ENCODE measurements around the gene ATP12A.

The ATP12A gene

GRCh38 chr13:24737042-24737441 is 56.8 kb downstream of the ATP12A start:
- DNase-seq: no peak

DNA sequence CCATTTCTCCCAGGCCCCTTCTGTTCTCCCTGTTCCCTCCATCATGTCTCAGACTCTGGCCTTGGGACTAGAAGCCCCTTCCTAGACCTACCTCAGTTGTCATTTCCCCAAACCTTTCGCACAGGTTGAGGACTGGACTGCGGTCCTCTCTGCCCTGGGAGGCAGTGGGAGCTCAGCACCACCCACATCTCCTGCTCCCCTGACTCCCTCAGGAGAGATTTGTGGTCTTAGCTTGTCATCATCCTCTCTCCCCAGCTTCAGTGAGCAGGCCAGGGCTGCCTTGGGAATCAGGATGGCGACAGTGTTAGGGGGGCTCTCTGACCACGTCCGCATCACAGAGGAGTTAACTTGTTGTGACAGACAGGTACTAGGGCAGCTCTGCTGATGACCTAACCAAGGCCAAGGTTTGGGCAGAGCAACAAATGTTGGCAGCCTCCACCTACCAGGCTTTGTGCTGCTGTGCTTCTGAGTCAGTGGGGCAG is 58.2 kb downstream of the ATP12A start:
- DNase-seq: no peak

- no peak for DNase-seq
Measured at GRCh38 chr13:24740014-24740890, 60.0 kb downstream of the ATP12A start.

GRCh38 chr13:24741016-24741662 is 60.9 kb downstream of the ATP12A start:
- no peak for DNase-seq

DNA sequence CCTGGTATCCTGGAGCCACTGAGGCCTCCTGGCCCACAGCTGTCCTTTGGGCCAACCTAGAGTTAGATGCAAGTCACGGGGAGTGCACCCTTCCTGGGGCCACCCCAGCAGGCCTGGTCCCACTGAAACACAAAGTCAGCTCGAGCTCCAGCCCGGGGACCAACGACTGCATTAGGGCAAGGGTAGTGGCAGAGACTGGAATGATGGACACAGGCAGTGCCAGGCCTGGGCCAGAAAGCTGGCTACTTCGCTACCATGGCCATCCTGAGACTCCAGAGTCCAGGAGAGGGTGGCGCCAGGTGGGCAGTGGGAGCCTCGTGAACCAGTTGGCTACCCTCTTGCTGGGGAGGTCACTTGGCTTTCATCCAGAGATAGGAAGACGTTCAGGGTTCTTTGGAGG is 61.6 kb downstream of the ATP12A start:
- DNase-seq: no peak

GRCh38 chr13:24742294-24742693 is 62.1 kb downstream of the ATP12A start:
- no peak for DNase-seq

GRCh38 chr13:24742977-24743376 is 62.8 kb downstream of the ATP12A start:
- DNase-seq: no peak

DNA sequence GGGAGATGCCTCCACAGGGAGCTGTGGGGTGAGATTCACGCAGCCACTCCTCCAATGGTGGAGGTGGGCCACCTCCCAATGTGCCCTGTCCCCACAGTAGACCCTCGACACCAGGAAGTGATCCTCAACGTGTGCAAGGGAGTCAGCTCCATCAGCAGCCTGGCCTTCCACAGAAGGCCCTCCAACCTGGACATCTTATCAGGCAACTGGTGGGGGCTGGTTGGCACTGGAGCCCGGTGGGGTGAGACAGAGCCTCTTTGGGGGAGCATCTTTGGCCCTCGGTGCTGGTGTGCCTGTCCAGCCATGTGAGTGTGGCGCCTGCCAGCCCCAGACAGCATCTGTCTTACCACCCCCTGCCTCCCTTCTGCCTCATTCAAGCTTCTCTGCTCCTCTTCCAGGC is 64.0 kb downstream of the ATP12A start:
- DNase-seq: no peak

DNA sequence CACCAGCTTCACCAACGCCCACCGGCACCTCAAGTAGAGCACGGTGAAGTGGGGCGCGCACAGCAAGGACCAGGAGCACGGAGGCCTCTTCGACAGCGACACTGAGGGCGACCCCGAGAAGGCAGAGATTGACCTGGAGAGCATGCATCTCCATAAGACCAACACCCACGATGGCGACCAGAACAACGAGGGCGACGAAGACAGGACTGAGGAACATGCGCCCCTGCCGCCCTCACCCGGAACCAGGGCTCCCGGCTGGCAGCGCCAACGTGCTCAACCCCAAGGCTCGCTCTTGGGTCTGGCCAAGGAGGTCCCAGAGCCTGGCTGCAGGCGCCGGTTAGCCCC is 65.3 kb downstream of the ATP12A start:
- DNase-seq: no peak

DNA sequence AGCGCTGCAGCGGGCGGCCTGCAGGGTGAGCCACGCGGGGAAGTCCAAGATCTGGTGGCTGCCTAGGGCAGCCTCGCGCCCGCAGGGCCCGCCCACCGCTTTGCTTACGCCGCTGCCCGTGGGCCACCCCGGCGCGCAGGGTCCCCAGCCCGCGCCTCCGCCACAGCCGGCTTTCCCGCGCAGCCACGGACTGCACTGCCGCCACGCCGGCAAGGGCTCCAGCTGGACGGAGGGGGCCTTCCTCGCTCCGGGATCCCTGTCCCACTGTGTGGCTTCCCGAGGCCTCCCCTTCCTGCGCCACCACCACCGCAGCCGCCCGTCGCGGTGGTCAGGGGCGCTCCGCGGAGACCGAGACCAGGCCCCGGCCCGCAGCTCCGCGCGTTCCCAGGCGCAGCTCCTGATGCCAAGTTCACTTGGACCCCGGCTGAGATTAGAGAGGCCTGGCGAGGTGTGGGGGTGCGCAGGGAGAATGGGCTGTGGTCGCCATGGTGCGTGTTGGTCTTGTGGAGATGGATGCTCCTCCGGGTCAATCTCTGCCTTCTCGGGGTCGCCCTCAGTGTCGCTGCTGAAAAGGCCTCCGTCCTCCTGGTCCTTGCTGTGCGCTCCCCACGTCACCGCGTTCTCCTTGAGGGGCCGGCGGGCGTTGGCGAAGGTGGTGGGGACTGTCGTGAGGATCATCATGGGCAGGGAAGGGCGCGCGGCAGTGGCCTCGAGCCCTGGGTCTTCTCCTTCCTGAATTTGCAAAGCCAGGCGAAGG is 65.8 kb downstream of the ATP12A start:
- DNase-seq: no peak

DNA sequence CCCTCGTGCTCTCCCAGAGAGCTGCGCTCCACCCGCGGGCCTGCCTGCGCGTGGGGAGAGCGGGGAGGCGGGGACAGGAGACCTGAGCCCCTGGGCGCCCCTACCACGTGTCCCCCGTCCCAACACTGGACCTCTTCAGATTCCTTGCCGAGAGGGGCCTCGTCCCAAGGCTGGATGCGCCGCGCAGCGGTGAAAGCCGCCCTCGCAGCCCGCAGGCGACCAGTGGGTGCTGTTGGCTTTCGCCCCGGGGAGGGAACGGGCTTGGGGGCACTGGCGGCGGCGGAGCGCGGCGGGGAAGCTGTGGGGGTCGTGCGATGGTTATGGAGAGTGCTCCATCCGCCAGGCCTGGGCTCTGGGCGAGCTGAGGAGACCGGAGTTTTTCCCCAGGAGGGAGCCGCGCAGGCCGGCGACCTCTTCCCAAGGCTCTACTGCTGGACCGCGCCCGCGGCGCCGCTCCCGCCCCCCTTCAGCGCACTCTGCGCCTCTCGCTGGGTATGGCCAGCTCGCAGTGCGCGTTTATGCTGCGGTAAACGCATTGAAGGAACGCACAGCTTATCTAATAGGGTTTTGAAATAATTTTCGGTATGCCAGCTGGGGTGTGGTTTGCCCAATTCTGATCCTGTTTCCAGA is 66.5 kb downstream of the ATP12A start:
- peak; percentile 80 for DNase-seq

- DNase-seq: peak; percentile 74
Measured at GRCh38 chr13:24747248-24748060, 67.2 kb downstream of the ATP12A start.

- DNase-seq: no peak
Measured at GRCh38 chr13:24748061-24748400, 67.8 kb downstream of the ATP12A start.

- DNase-seq: no peak
Measured at GRCh38 chr13:24759197-24759596, 79.0 kb downstream of the ATP12A start.
